ENCODE data around the gene ZBTB7C. TPM values are rescaled to one million over a fixed set of nuclear protein-coding genes. Genes with fewer than 3 reads are reported as not detected.

ZBTB7C gene
- total and polyA plus RNA-seq, 2 donors (not counting 1 experiment from before 2014, with no cell fraction given), result not detected

- H3K27ac ChIP-seq (ENCODE audit: low read length in 2 of 2), result no peak overlapping the region
- no peak overlapping the region for H3K9ac ChIP-seq (ENCODE audit: low read length)
- H3K4me1 ChIP-seq (ENCODE audit: control insufficient read depth in 2 of 2, insufficient read depth in 2 of 2, low read length in 2 of 2), result no peaks in the 10 kb centered on the region
- no peak for TF ChIP-seq EZH2 (IDR thresholded peaks at IDR 0.05; ENCODE audit: borderline replicate concordance, insufficient read depth, low read depth, low read length, poor library complexity, severe bottlenecking)
- TF ChIP-seq CTCF (IDR thresholded peaks at IDR 0.05), result no peak
- H4K20me1 ChIP-seq (ENCODE audit: control insufficient read depth, insufficient read depth, low read length, poor library complexity, severe bottlenecking), result no peaks in the 10 kb centered on the region
- no peaks in the 10 kb centered on the region for H3K36me3 ChIP-seq (replicated peaks in 1 of 2; ENCODE audit: control extremely low read depth in 1 of 2, control insufficient read depth in 1 of 2, extremely low read depth in 1 of 2, insufficient read depth in 2 of 2, low read length in 1 of 2)
- DNase-seq (no peak), ATAC-seq (ENCODE audit: low read depth) (no peak)
- peaks cover 36% of the 10 kb centered on the region for H3K27me3 Mint-ChIP-seq
- no peak overlapping the region for H3K4me3 Mint-ChIP-seq
- H3K27me3 ChIP-seq (replicated peaks in 1 of 4; ENCODE audit: control extremely low read depth in 1 of 4, control insufficient read depth in 3 of 4, insufficient read depth in 4 of 4, low read length in 3 of 4), result peaks cover 0 to 22% (median 5%) of the 10 kb centered on the region in 4 experiments
- H2AFZ ChIP-seq (ENCODE audit: insufficient read depth, low read depth, low read length, poor library complexity, severe bottlenecking), result no peak overlapping the region
- H3K4me2 ChIP-seq (replicated peaks; ENCODE audit: low read depth, low read length, poor library complexity, severe bottlenecking), result no peak overlapping the region
- H3K79me2 ChIP-seq (ENCODE audit: control insufficient read depth, insufficient read depth, low read length), result no peaks in the 10 kb centered on the region
- no peak overlapping the region for H3K27ac Mint-ChIP-seq
- POLR2A ChIA-PET, result no interaction called here
- intact Hi-C loops (cut with micrococcal nuclease), result no loop called here
- CTCF ChIA-PET, result interaction anchor here (2.7 kb wide), 1 partner anchor 12 kb away, joined by 11 read pairs; no protein-coding TSS in a partner anchor
- no peak overlapping the region for H3K4me3 ChIP-seq (ENCODE audit: control extremely low read depth in 1 of 5, extremely low read depth in 1 of 5, insufficient read depth in 1 of 5, low read depth in 2 of 5, low read length in 4 of 5)
- no peaks in the 10 kb centered on the region for H3K4me1 Mint-ChIP-seq
- H3K9me3 Mint-ChIP-seq (ENCODE audit: insufficient read depth), result no peaks in the 10 kb centered on the region
- WGBS (ENCODE audit: insufficient coverage), result 89% methylated on average over 6 of the region's 9 CpGs
- no peaks in the 10 kb centered on the region for H3K9me3 ChIP-seq (ENCODE audit: control extremely low read depth in 1 of 3, control insufficient read depth in 2 of 3, insufficient read depth in 1 of 3, low read length in 2 of 3)
Observed at GRCh38 chr18:48456838-48457237, 47.7 kb upstream of the ZBTB7C start.

- Histone ChIP-seq H3K4me1 (ENCODE audit: control insufficient read depth in 2 of 2, insufficient read depth in 2 of 2, low read length in 2 of 2) (no peaks in the 10 kb centered on the region), H2AFZ (ENCODE audit: insufficient read depth, low read depth, low read length, poor library complexity, severe bottlenecking) (no peak overlapping the region), H3K9me3 (ENCODE audit: control extremely low read depth in 1 of 3, control insufficient read depth in 2 of 3, insufficient read depth in 1 of 3, low read length in 2 of 3) (no peaks in the 10 kb centered on the region), H3K9ac (ENCODE audit: low read length) (no peak overlapping the region), H3K36me3 (replicated peaks in 1 of 2; ENCODE audit: control extremely low read depth in 1 of 2, control insufficient read depth in 1 of 2, extremely low read depth in 1 of 2, insufficient read depth in 2 of 2, low read length in 1 of 2) (no peaks in the 10 kb centered on the region), H3K27ac (ENCODE audit: low read length in 2 of 2) (no peak overlapping the region), H3K4me3 (ENCODE audit: control extremely low read depth in 1 of 5, extremely low read depth in 1 of 5, insufficient read depth in 1 of 5, low read depth in 2 of 5, low read length in 4 of 5) (no peak overlapping the region), H4K20me1 (ENCODE audit: control insufficient read depth, insufficient read depth, low read length, poor library complexity, severe bottlenecking) (no peaks in the 10 kb centered on the region), H3K27me3 (replicated peaks in 1 of 4; ENCODE audit: control extremely low read depth in 1 of 4, control insufficient read depth in 3 of 4, insufficient read depth in 4 of 4, low read length in 3 of 4) (peaks cover 0 to 22% (median 5%) of the 10 kb centered on the region in 4 experiments), H3K4me2 (replicated peaks; ENCODE audit: low read depth, low read length, poor library complexity, severe bottlenecking) (no peak overlapping the region), H3K79me2 (ENCODE audit: control insufficient read depth, insufficient read depth, low read length) (no peaks in the 10 kb centered on the region)
- Mint-ChIP-seq H3K4me1 (no peaks in the 10 kb centered on the region), H3K9me3 (ENCODE audit: insufficient read depth) (no peaks in the 10 kb centered on the region), H3K4me3 (no peak overlapping the region), H3K27me3 (peaks cover 42% of the 10 kb centered on the region), H3K27ac (no peak overlapping the region)
- DNase-seq (no peak), ATAC-seq (ENCODE audit: low read depth) (no peak)
- POLR2A ChIA-PET, result no interaction called here
- CTCF ChIA-PET, result interaction anchor here (1.0 to 2.7 kb wide), 3 partner anchors 10 to 12 kb away, joined by 3 to 11 read pairs (median 5); no protein-coding TSS in a partner anchor
- WGBS (ENCODE audit: insufficient coverage), result 20% methylated on average over 13 of the region's 13 CpGs
- intact Hi-C loops (cut with micrococcal nuclease), result no loop called here
- TF ChIP-seq EZH2 (IDR thresholded peaks at IDR 0.05; ENCODE audit: borderline replicate concordance, insufficient read depth, low read depth, low read length, poor library complexity, severe bottlenecking), result no peak
- no peak for TF ChIP-seq CTCF (IDR thresholded peaks at IDR 0.05)
Observed at GRCh38 chr18:48455555-48456478, 46.6 kb upstream of the ZBTB7C start.

Data from B cell (primary cell).